ENCODE results near the gene SPCS3.

Gene SPCS3

GRCh38 chr4:176376032-176376614 is 56.4 kb downstream of the SPCS3 start:
- TF ChIP-seq GABPA (IDR thresholded peaks at IDR 0.05; ENCODE audit: low read depth) (no peak), POLR2AphosphoS5 (IDR thresholded peaks at IDR 0.05; ENCODE audit: low read depth) (no peak), SPI1 (IDR thresholded peaks at IDR 0.05; ENCODE audit: borderline replicate concordance, low read depth) (no peak), REST (IDR thresholded peaks at IDR 0.05; ENCODE audit: insufficient replicate concordance, low read depth) (no peak)
- TF ChIP-seq, protein P1, sequence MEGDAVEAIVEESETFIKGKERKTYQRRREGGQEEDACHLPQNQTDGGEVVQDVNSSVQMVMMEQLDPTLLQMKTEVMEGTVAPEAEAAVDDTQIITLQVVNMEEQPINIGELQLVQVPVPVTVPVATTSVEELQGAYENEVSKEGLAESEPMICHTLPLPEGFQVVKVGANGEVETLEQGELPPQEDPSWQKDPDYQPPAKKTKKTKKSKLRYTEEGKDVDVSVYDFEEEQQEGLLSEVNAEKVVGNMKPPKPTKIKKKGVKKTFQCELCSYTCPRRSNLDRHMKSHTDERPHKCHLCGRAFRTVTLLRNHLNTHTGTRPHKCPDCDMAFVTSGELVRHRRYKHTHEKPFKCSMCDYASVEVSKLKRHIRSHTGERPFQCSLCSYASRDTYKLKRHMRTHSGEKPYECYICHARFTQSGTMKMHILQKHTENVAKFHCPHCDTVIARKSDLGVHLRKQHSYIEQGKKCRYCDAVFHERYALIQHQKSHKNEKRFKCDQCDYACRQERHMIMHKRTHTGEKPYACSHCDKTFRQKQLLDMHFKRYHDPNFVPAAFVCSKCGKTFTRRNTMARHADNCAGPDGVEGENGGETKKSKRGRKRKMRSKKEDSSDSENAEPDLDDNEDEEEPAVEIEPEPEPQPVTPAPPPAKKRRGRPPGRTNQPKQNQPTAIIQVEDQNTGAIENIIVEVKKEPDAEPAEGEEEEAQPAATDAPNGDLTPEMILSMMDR (IDR thresholded peaks at IDR 0.05; ENCODE audit: insufficient read depth, low read length): peak; percentile 21
- no peak for DNase-seq (ENCODE audit: low read depth in 1 of 2, low spot score in 1 of 2)
- Histone ChIP-seq H3K27me3 (ENCODE audit: insufficient read depth, poor library complexity, severe bottlenecking) (no peaks in the 10 kb centered on the region), H3K4me3 (replicated peaks; ENCODE audit: insufficient read depth, low read length) (no peak overlapping the region), H3K27ac (replicated peaks) (no peak overlapping the region)

DNA sequence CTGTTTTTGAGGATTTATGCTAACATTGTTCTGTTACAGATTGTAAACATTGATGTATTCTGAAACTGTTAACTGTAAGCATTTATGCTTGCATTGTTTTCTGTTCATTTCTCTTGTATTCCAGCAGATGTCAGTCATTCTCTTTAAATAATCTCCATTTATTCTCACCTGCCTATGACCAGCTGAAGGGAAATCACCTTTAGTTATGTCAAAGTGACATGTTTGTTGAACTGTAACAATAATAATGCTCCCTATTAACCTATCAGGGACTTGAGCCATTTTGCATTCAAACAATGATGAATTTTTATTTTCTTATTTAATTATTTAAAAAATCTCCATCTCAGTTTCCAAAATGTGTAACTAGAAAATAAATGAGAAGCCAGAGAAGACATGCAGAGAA is 58.0 kb downstream of the SPCS3 start:
- Histone ChIP-seq H3K27ac (replicated peaks) (no peak overlapping the region), H3K27me3 (ENCODE audit: insufficient read depth, poor library complexity, severe bottlenecking) (no peaks in the 10 kb centered on the region), H3K4me3 (replicated peaks; ENCODE audit: insufficient read depth, low read length) (no peak overlapping the region)
- no peak for DNase-seq (ENCODE audit: low read depth in 1 of 2, low spot score in 1 of 2)
- TF ChIP-seq POLR2AphosphoS5 (IDR thresholded peaks at IDR 0.05; ENCODE audit: low read depth): no peak
- TF ChIP-seq GABPA (IDR thresholded peaks at IDR 0.05; ENCODE audit: low read depth): no peak
- TF ChIP-seq SPI1 (IDR thresholded peaks at IDR 0.05; ENCODE audit: borderline replicate concordance, low read depth): no peak
- TF ChIP-seq, protein P1 (IDR thresholded peaks at IDR 0.05; ENCODE audit: insufficient read depth, low read length): peak; percentile 8
- no peak for TF ChIP-seq REST (IDR thresholded peaks at IDR 0.05; ENCODE audit: insufficient replicate concordance, low read depth)

DNA sequence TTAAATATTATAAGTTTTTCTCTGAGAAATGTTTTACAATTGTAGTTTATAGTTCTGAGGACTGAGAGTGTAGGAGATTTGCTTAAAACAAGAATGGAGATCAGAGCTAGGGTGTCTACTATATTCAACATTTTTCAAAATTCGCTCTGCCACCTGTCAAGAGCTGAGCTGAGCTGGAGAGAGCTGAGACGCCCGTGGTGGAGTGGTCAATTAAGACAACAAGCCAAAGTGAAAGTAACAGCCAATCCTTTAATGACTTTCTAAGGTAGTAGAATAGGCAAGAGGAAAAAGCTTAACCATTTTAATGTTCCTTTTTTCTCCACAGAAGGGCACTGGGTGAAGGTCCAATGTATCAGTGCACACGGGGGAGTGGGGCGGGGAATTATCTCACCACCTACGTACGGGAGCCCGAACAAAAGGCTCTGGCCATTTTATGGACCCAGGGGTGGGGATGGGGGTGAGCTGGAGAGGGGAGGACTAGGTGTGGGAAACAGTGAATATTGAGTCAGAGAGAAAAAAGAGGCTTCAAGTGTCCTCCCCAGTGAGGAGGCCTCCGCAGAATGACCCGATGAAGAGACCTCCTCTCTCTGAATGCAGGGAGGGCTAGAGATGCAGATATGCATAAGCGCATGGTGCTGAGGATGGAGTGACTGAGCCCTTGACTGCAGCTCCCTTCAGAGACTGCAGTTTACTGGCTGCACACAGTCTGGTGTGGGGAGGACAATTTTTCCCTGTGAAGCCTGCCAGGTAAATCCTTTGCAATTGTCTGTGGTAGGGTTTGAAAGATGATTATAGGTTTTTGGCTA is 60.8 kb downstream of the SPCS3 start:
- Histone ChIP-seq H3K27me3 (ENCODE audit: insufficient read depth, poor library complexity, severe bottlenecking) (no peaks in the 10 kb centered on the region), H3K27ac (replicated peaks) (no peak overlapping the region), H3K4me3 (replicated peaks; ENCODE audit: insufficient read depth, low read length) (no peak overlapping the region)
- TF ChIP-seq SPI1 (IDR thresholded peaks at IDR 0.05; ENCODE audit: borderline replicate concordance, low read depth) (no peak), GABPA (IDR thresholded peaks at IDR 0.05; ENCODE audit: low read depth) (no peak)
- TF ChIP-seq, protein P1 (IDR thresholded peaks at IDR 0.05; ENCODE audit: insufficient read depth, low read length): no peak
- no peak for DNase-seq (ENCODE audit: low read depth in 1 of 2, low spot score in 1 of 2)
